GM19395 (cell line): ENCODE measurements around the gene SLC4A4.

Experiments
- ATAC-seq: cut with Tn5 transposase; IDR thresholded peaks from one replicate; pipeline ENCODE4 v1.9.1; 2021; ENCODE audit warnings: mild to moderate bottlenecking, moderate library complexity; ENCODE audit not compliant: unreplicated experiment

SLC4A4 gene

DNA sequence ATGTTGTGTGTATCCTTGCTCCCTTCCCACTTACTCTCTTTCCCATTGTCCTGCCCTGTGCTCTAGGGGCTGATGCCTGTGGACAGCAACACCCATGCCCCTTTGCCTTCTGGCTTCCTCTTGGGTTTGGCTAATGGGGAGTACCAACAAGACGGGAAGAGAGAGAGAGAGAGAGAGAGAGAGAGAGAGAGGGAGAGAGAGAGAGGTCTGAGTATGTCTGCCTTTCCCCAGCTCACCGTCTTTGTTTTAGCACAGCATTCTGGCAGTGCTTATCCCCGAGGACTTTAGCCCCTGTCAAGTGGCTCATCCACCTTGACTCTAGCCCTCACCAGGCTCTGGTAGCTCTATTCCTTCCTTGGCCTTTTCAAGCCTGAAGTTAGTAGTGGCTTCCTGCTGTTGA lies 128.0 kb downstream of the SLC4A4 start:
- no peak for ATAC-seq

DNA sequence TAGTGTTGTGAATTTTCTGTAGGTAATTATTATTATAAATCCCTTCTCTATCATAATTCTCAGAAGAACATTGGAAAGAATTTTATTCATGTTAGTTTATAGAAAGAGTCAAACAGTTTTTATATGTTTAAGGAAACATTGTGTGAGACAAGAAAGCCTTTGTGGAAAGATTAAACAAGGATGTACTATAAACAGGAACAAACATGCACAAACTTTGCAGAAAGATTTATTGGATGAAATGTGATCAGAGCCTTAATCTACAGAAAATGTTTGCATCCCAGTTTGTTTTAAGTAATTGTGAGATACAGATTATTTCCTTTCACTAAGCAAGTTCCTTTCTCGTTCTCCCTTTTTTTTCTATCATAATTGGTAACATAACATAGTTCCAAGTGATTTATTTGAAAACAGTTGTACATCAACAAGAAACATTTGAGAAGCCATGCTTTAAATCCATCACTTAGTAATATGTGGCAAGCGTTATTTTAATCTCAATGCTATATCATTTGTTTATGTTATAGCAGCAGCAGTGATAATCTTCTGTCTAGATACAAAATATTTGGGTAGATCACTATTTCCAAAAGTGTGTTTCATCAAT lies 129.4 kb downstream of the SLC4A4 start:
- no peak for ATAC-seq

DNA sequence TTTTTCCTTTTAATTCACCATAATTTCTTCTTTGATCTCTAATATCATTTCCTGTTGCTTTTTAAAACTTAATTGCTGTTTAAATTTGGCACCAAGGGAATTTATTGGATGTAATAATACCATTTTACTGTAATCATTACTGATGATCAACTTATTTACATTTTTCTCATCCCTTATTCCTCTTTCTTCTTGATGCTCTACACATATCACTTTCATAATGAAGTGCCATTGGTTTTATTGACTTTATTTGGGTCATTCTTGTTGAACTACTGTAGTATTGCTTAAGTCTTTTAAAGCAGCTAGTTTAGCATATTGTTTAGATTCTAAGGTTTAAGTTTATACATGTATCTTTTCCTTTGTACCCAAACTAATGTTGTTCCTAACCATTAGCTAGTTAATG lies 130.7 kb downstream of the SLC4A4 start:
- ATAC-seq: no peak

DNA sequence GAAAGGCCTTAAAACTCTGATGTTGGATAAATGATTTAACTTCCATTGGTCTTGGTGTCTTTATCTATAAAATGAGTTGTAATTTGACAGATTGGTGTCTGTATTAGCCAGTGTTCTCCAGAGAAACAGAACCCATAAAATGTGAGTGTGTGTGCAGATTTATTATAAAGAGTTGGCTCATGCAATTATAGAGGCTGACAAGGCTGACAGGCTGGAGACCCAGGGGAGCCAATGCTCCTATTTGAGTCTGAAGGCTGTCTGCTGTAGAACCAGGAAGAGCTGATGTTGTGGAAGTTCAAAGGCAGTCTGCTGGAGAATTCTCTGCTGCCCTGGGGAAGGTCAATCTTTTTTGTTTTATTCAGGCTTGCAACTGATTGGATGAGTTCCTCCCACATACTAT lies 131.7 kb downstream of the SLC4A4 start:
- no peak for ATAC-seq

DNA sequence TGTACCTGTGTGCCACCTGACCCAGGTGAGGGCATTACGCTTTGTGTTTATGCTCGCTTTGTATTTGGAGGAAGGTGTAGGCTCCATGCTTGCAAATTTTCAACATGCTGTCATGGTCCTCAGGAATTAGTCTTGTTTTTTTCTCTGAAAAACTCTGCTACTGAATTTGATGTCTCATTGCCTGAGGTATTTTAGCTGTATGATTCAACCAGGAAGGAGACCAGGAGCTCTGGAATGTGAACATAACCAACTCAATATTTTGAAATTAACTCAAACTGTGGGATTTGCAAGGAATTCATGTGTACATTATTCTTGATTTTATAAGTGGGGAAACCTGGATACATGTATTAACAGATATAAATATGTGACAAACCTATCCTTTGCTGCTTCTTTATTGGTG lies 134.1 kb downstream of the SLC4A4 start:
- ATAC-seq: no peak

DNA sequence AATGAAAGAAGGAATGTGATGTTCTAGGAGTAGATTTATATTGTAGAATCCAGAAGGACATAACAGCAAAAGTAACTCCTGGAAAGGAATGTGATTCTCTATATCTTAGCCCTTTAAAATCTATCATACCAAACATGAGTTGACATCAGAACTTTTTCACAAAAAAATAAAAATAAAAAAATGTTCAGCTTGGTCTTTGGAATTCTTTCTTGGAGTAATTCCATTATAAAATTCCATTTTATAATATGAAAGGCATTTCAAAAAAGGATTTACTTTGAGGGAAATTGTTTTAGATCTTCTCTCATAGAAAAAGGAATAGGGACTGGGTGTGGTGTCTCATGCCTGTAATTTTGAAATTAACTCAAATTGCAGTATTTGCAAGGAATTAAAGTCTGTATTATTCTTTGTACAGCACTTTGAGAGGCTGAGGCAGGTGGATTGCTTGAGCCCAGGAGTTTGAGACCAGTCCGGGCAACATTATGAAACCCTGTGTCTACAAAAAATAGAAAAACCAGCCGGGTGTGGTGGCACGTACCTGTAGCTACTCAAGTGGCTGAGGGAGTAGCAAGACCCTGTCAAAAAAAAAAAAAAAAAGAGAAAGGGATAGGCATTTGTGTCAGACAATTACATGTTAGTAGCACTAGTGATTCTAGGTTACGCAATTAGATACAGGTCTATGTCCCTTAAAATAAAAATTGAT lies 134.9 kb downstream of the SLC4A4 start:
- ATAC-seq: no peak

DNA sequence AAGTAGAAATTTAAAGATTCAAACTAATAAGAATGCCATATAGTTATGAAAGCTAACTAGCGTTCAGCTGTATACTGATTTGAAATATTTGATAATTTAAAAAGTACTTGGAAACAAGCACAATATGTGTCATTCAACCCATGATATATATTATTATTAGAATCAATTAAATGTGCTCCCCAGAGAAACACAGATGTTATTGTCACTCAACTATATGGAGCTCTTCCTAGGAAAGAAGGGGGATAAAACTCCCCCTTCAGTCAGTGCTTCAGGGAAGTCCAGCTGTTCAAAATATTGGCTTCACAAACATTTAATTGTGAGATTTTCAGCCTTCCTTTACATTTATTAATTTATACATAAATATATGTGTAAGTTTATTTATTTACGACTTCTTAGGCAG lies 135.9 kb downstream of the SLC4A4 start:
- ATAC-seq: no peak

DNA sequence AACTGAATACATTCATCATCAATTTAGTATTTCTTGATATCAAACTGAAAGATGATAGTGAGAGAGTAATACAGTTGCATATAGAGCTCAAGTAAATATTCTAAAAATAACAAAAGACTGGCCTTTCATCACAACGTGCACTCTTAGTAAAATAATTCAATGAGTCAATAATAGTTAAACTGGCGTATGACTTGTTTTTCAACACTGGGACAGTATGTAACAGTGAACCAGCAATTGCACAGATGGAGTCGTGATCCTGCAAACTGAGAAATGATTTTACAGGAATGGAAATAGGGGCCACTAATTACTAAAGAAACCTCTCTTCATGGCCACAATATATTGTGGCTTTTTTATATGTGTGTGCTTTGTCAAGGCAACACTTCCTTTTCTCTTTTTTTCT lies 137.4 kb downstream of the SLC4A4 start:
- ATAC-seq: no peak

DNA sequence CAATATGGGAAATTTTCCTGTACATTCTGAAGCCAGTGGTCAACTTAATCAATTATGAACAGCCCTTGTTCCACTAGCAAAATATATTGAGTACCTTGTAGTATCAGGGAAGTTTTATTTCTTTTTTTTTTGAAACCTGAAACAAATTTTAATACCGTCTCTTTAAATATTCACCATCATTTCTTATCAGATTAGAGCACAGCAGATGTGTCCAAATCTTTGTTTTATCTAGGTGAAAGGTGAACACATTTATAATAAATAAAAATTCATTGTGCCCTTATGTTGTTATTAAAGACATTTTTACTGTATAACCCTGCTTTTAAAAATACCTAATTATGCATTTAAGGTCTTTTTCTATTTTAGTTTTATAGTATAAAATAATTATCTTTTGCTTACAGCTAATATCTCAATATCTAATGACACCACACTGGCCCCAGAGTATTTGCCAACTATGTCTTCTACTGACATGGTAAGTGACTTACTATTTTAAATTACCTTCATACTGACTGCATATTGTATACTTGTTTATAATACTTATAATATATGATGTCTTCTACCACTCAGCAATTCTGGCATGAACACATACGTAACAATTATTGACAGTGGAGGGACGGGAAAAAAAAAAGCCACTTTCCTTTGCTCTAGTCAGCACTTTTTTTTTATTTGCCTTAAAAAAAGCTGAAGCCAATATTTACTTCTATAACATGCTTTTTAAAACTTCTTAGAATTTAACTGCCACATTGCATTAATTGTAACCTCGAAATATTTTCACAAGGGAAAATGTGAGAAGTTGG lies 147.9 kb downstream of the SLC4A4 start:
- no peak for ATAC-seq

DNA sequence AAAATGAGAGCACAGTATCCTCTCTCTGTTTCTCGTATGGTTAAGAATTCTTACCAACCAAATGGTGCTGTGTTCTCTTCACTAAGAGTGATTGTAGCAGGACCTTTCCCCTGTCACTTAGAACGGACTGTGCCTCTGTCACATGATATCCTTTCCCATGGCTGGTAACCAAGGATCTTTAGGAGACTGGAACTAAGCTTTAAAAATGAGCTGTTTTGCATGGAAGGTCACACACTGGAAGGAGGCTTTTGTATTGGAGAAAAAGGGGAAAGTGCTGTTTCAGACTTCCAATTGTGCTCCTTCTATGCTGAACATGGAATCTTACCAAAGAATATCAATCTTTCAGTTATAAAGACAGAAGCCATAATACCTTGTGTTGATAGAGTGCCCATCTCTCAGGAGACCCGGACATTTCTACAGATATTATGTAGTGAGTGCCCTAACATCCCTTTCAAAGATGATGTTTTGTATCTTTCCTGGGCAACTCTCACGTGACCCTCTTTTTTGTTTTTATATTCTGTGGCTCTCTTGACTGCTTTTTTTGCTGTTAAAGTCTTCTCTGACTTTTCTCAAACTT lies 148.6 kb downstream of the SLC4A4 start:
- ATAC-seq: no peak

DNA sequence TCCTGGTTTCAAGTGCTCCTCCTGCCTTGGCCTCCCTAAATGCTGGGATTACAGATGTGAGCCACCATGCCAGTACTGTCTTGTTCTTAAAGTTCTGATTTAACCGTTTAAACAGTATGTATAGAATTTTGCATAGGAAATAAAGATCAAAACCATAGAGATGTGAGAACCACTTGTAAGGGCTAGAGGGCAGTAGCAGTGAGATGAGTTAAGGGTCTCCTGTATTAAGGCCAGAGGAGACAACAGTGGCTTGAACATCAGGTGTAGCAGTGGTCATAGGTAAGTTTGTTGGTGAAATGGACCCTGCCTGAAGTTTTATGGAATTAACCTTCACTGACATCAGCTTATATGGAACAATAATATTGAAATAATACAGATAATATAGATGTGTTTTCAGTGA lies 155.7 kb downstream of the SLC4A4 start:
- no peak for ATAC-seq

DNA sequence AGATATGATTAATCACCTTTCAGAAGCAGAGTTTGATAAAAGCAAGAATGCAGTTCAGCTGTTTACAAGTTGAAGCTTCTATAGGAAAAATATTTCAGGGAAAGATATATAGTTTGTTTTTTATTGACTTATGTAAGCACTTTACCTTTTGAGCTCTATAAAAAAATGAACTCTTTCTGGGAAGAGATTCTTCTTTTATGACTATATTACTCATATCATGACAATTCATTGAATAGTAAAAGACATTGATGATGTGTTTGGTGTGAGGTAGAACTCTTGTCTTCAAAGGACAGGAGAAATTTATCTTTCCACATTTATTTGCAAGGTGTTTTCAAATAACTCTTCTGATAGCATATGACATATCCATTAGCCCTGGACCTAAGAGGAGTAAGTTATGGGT lies 156.6 kb downstream of the SLC4A4 start:
- ATAC-seq: no peak

DNA sequence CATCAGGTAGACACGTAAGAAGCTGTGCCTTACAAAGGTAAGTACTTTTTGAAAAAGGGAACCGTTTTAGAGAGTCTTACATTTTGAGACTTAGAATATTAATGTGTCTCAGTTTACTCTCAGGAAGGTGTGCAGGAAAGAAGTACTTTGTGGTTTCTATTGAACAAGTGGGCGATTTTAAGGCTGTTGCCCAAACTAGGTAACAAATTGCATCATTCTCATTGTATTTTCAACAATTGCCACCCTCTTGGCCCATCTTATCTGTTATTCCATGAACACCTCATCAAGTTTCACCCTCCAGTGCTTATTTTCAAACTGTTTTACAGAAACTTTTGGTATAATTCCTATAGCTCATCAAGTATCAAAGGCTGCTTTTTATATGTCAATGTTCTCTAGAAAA lies 158.3 kb downstream of the SLC4A4 start:
- no peak for ATAC-seq

DNA sequence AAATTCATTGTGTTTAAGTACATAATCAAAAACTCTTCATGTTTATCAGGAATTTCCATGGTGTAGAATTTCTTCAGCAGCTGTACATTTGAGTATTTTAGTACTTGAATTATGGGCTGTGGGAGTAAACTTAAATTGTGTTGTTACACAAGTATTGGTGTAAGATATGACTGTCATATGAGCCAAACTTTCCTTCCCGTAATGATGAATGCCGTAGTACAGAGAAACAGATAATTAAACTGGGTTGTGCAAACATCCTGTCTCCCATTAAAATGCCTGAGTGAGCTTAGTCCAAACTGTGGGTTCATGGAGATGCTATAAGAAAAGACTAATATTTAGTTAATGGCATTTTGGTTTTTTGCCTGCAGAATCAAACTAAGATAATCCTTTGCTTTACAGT lies 159.2 kb downstream of the SLC4A4 start:
- no peak for ATAC-seq

DNA sequence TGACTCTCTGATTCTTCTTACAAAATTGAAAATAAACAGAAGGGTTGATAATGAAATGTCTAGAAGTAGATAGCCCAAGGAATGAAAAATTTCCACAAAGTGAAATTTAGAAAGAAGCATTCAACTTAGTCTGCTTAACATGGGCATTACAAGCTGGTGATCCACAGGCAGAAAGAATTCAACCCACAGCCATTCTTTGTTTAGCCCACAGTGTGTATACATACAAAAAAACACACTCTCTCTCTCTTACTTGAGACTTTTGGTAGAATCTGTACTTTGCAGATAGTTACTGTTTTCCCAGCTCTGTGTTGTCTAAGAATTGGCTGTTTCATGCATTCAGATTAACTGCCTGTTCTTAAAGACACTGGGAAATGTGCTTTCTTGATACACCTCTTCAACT lies 159.8 kb downstream of the SLC4A4 start:
- no peak for ATAC-seq

DNA sequence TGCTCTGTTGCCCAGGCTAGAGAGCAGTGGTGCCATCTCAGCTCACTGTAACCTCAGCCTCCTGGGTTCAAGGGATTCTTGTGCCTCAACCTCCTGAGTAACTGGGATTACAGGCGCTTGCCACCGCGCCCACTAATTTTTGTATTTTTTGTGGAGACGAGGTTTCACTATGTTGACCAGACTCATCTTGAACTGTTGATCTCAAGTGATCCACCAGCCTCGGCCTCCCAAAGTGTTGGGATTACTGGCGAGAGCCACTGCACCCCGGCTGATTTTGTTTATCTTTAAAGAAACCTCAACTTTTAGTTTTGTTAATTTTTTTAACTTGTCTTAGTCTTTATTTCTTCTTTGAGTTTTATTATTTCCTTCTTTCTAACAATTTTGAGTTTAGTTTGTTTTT lies 163.2 kb downstream of the SLC4A4 start:
- no peak for ATAC-seq

DNA sequence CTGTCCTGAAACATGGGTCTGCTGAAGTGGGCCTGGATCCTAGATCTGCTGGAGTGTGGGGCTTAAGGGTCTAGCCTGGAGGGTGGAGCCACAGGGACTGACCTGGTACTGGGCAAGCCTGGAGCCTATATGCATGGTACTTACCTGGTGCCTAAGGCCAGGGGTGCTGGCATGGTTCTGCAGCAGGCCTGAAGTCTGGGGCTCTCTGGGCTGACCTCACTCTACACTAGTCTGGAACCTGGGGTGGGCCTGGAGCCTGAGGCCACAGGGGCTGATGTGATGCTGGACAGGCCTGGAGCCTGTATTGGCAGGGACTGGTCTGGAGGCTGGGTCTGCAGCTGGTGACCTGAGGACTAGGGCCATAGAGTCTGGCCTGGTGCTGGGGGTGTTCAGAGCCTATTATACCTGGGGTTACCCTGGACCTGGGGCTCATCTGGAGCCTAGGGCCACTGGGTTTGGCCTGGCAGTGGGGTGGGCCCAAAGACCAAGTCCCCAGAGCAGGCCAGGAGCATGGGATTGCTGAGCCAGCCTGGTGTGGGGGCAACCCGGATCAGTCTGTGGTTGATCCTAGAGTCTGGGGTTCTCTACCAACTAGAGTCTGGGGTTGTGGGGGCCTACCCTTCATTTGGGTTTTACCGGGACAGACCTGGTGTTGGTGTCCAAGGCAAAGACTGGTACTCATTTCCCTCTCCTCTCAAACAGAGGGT lies 179.6 kb downstream of the SLC4A4 start:
- ATAC-seq: no peak

DNA sequence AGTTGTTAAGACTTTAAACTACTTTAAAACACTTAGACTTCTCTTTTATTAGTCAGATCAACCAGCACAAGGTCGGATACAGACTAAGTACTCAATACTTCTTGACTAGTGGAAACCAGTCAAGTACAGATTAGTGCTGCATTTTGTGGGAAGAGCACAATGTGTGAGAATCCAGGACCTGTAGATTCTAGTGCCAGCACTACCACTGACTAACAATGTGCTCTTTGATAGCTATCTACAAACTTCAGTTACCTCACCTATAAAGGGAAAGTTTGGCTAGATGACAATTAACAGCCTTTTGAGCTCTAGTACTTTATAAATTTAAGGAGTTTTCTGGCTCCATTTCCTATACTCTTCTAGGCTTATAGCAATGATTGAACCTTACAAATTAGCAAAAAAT lies 181.5 kb downstream of the SLC4A4 start:
- no peak for ATAC-seq

DNA sequence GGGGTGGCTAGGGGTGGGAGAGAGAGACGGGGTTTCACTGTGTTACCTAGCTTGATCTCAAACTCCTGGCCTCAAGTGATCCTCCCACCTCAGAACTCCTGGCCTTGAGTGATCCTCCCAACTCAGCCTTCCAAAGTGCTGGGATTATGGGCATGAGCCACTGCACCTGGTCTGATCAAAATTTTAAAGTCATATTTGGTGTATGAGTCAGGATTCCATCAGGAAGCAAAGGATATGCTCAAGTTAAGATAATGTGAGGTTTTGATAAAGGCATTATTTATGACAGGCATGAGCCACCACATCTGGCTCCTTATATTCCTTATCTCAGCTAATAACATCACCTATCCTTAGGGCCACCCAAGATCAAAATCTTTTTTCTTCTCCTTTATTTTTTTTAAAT lies 182.0 kb downstream of the SLC4A4 start:
- no peak for ATAC-seq

DNA sequence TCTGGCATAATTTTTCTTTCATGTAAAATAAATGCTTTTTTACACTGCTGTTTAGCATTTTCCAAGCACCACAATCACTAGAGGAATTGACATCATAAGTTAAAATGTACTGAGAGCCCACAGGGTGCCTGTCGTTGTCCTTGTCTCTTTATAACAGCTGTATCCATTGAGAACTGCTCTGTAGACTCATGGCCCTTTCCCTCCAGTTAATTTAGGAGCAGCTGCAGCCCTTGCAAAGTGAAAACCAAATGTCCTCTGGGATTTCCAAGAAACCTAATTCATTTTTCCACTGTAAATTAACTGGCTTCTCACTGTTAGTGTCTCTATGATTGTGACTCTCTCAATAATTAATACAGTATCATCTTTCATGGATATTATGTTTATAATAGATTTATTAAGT lies 185.9 kb downstream of the SLC4A4 start:
- no peak for ATAC-seq
